ENCODE data around the gene KCNK7. TPM values are rescaled to one million over a fixed set of nuclear protein-coding genes. Genes with fewer than 3 reads are reported as not detected.

The KCNK7 gene
- total RNA-seq, 1 experiment from 2014 or later = 0.61 TPM

DNA sequence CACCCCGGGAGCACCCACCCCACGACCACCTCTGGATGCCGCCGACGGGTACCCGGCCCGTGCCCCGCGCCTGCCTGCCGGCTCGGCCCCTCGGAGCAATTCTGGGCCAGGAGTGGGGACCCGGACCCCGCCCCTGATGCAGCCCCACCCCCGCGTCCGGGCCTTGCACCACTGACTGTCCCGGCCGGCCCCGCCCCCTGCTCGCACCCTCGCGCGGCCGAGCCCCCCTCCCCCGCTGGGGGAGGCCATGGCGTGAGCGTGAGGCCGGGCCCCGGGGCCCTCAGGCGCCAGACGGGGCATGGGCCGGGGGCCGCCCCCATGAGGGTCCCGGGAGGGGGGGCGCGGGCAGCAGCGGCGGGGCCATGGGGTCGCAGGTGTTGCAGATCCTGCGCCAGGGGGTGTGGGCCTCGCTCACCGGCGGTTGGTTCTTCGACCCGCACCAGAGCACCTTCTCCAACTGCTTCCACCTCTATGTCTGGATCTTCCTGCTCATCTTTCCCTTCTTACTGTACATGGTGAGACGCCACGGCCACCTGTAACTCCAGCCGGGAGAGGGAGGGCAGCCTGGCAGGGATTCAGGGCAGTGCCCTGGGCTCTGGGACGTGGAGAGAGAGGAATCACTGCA lies 20.5 kb upstream of the KCNK7 start:
- Histone ChIP-seq H3K9me2 (ENCODE audit: insufficient read depth) (no peaks in the 10 kb centered on the region), H3K36me3 (ENCODE audit: control insufficient read depth in 1 of 2, insufficient read depth in 2 of 2, low read length in 2 of 2) (peaks cover 19 to 27% of the 10 kb centered on the region in 2 experiments; a peak in 3 of 4 replicates), H3K27me3 (ENCODE audit: insufficient read depth, low read length) (no peaks in the 10 kb centered on the region), H3K4me2 (ENCODE audit: low read length) (peak overlapping the region; percentile 90), H3K9me3 (ENCODE audit: control insufficient read depth in 1 of 2, insufficient read depth in 1 of 2, low read depth in 1 of 2, low read length in 2 of 2) (no peaks in the 10 kb centered on the region), H4K20me1 (ENCODE audit: insufficient read depth) (no peaks in the 10 kb centered on the region), H3K4me3 (replicated peaks in 1 of 2; ENCODE audit: low read depth in 1 of 2, low read length in 2 of 2) (peak overlapping the region; percentile 73 to 86), H2AFZ (ENCODE audit: low read depth, low read length, poor library complexity, severe bottlenecking) (no peak overlapping the region), H3K9ac (ENCODE audit: low read length) (peak overlapping the region; percentile 85), H3K79me2 (ENCODE audit: insufficient read depth, low read length) (peaks cover 68% of the 10 kb centered on the region), H3K27ac (ENCODE audit: low read depth, low read length) (peak overlapping the region; percentile 86), H3K4me1 (ENCODE audit: control insufficient read depth in 1 of 2, insufficient read depth in 2 of 2, low read length in 2 of 2) (peaks cover 10 to 37% of the 10 kb centered on the region in 2 experiments)
- intact Hi-C loops (cut with micrococcal nuclease) = loop anchor here (1.0 to 2.0 kb wide), 2 partner anchors 39 to 243 kb away; partner anchors contain the start of gene EHBP1L1
- TF ChIP-seq POLR2A (IDR thresholded peaks at IDR 0.05; ENCODE audit: borderline replicate concordance, extremely low read depth, insufficient read depth, insufficient read length) = peak; percentile 8
- TF ChIP-seq, protein P1, sequence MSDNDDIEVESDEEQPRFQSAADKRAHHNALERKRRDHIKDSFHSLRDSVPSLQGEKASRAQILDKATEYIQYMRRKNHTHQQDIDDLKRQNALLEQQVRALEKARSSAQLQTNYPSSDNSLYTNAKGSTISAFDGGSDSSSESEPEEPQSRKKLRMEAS (IDR thresholded peaks at IDR 0.05) = no peak
- TF ChIP-seq, protein P2, sequence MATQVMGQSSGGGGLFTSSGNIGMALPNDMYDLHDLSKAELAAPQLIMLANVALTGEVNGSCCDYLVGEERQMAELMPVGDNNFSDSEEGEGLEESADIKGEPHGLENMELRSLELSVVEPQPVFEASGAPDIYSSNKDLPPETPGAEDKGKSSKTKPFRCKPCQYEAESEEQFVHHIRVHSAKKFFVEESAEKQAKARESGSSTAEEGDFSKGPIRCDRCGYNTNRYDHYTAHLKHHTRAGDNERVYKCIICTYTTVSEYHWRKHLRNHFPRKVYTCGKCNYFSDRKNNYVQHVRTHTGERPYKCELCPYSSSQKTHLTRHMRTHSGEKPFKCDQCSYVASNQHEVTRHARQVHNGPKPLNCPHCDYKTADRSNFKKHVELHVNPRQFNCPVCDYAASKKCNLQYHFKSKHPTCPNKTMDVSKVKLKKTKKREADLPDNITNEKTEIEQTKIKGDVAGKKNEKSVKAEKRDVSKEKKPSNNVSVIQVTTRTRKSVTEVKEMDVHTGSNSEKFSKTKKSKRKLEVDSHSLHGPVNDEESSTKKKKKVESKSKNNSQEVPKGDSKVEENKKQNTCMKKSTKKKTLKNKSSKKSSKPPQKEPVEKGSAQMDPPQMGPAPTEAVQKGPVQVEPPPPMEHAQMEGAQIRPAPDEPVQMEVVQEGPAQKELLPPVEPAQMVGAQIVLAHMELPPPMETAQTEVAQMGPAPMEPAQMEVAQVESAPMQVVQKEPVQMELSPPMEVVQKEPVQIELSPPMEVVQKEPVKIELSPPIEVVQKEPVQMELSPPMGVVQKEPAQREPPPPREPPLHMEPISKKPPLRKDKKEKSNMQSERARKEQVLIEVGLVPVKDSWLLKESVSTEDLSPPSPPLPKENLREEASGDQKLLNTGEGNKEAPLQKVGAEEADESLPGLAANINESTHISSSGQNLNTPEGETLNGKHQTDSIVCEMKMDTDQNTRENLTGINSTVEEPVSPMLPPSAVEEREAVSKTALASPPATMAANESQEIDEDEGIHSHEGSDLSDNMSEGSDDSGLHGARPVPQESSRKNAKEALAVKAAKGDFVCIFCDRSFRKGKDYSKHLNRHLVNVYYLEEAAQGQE (IDR thresholded peaks at IDR 0.05; ENCODE audit: low read depth) = no peak
- no peak for TF ChIP-seq JUND (IDR thresholded peaks at IDR 0.05)
- TF ChIP-seq EZH2phosphoT487 (IDR thresholded peaks at IDR 0.05; ENCODE audit: borderline replicate concordance) = no peak
- TF ChIP-seq ZFX (IDR thresholded peaks at IDR 0.05) = peak; percentile 69; the same call in 1 of the 2 replicates
- POLR2A ChIA-PET = interaction anchor here (0.7 to 1.8 kb wide), 14 partner anchors 9 to 275 kb away, joined by 3 to 11 read pairs (median 5); partner anchors contain the start of genes CCDC85B, CFL1, NEAT1 and RELA
- ATAC-seq (peak; percentile 24), DNase-seq (ENCODE audit: low read depth, low spot score) (no peak)
- RAD21 ChIA-PET (ENCODE audit: low non-redundant PET in 1 of 2, low total read pairs in 2 of 2, uncharacterized antibody in 2 of 2, unreplicated experiment in 2 of 2) = interaction anchor here in 1 of 2 experiments (1.2 kb wide), 1 partner anchor 96 kb away, joined by 3 read pairs; the partner anchor contains the start of gene KAT5
- no TSS peak for BruUV-seq (replicated peaks)
- CTCF ChIA-PET = interaction anchor here (1.0 to 1.5 kb wide), 8 partner anchors 10 to 269 kb away, joined by 3 to 15 read pairs (median 6); partner anchors contain the start of genes FAM89B, MUS81 and SIPA1
